LNCAP (cell line): Measurements from ENCODE around the gene LRRTM2.

Experiments used
- TF ChIP-seq, protein P1 (sequence below): fragments of 450-650 bp; IDR thresholded peaks from 2 replicates; pipeline ENCODE4 v1.5.1; 2017; ENCODE audit warnings: mild to moderate bottlenecking

The LRRTM2 gene

DNA sequence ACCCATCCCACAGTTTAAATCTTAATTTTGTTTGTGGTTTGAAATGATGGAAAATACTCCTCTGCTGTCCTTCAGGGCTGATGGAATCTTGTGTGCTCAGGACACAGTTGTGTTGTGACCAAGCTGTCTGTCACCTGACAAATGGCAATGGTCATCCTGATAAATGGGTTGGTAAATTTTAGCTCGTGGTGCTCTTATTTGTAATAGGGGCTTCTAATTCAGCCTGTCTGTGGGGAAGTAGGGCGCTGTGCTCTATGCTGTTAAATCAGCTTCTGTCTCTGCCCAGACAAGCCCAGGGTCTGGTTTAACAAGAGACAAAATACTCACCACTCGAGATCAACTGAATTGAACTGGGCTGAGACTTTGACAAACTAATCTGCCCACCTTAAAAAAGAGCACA, 4.5 kb downstream of the LRRTM2 start:
- TF ChIP-seq, protein P1, sequence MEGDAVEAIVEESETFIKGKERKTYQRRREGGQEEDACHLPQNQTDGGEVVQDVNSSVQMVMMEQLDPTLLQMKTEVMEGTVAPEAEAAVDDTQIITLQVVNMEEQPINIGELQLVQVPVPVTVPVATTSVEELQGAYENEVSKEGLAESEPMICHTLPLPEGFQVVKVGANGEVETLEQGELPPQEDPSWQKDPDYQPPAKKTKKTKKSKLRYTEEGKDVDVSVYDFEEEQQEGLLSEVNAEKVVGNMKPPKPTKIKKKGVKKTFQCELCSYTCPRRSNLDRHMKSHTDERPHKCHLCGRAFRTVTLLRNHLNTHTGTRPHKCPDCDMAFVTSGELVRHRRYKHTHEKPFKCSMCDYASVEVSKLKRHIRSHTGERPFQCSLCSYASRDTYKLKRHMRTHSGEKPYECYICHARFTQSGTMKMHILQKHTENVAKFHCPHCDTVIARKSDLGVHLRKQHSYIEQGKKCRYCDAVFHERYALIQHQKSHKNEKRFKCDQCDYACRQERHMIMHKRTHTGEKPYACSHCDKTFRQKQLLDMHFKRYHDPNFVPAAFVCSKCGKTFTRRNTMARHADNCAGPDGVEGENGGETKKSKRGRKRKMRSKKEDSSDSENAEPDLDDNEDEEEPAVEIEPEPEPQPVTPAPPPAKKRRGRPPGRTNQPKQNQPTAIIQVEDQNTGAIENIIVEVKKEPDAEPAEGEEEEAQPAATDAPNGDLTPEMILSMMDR, result no peak

GRCh38 chr5:138869763-138870500, 5.2 kb downstream of the LRRTM2 start:
- TF ChIP-seq, protein P1, result no peak

- TF ChIP-seq, protein P1, result no peak
Measured at GRCh38 chr5:138869038-138869437, 6.1 kb downstream of the LRRTM2 start.

DNA sequence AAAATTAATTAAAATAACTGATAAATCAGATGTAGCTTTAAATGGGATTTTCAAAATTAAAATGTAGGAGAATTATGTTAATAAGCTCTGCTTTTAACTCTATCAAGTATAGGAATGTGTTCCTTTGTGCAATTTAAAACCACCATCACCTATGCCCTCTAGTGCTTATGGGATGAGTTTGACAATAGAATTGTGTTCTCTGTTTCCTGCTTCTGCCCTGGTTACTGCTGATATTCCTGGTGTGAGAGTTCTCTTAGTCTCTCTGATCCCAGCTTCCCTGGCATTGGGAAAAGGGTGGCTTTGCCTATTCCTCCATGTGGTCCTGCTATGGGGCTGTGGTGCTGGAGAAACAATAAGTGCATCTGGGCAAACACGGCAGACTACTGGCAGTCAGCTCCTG, 8.1 kb downstream of the LRRTM2 start:
- TF ChIP-seq, protein P1, result no peak

- TF ChIP-seq, protein P1, result no peak
Measured at GRCh38 chr5:138853132-138853531, 22.0 kb downstream of the LRRTM2 start.

- TF ChIP-seq, protein P1, result no peak
Measured at GRCh38 chr5:138850865-138851435, 24.2 kb downstream of the LRRTM2 start.

GRCh38 chr5:138849882-138850281, 25.3 kb downstream of the LRRTM2 start:
- TF ChIP-seq, protein P1, result no peak
